WTC11 (cell line): Measurements from ENCODE around the gene PDXP.

ENCODE experiments used
- FOXP1 ChIP-seq: sonication (generic); formaldehyde crosslinking; IDR thresholded peaks from 2 replicates; pipeline ENCODE4 v1.8.0; 2022; ENCODE audit warnings: missing genetic modification reagents, mild to moderate bottlenecking, moderate library complexity, borderline replicate concordance
- GRHL2 ChIP-seq: fragments of 250-450 bp; sonication (Bioruptor Pico); IDR thresholded peaks from 2 replicates; pipeline ENCODE4 v1.8.0; 2022; ENCODE audit warnings: mild to moderate bottlenecking, moderate library complexity; ENCODE audit not compliant: insufficient replicate concordance, severe bottlenecking
- NR1H2 ChIP-seq: sonication (generic); formaldehyde crosslinking; IDR thresholded peaks from 2 replicates; pipeline ENCODE4 v1.9.0; 2021; ENCODE audit warnings: mild to moderate bottlenecking, moderate library complexity, missing genetic modification reagents
- NR2C2 ChIP-seq: sonication (generic); formaldehyde crosslinking; IDR thresholded peaks from 2 replicates; pipeline ENCODE4 v1.8.0; 2022; ENCODE audit warnings: mild to moderate bottlenecking, missing genetic modification reagents
- TEAD4 ChIP-seq: sonication (generic); formaldehyde crosslinking; IDR thresholded peaks from 2 replicates; pipeline ENCODE4 v1.8.0; 2022; ENCODE audit warnings: mild to moderate bottlenecking, missing genetic modification reagents
- ZBTB21 ChIP-seq: sonication (generic); formaldehyde crosslinking; IDR thresholded peaks from 2 replicates; pipeline ENCODE4 v1.8.1; 2023; ENCODE audit warnings: mild to moderate bottlenecking, missing genetic modification reagents, borderline replicate concordance
- TF ChIP-seq, protein P1 (sequence below): fragments of 200-600 bp; IDR thresholded peaks from 2 replicates; pipeline ENCODE4 v1.8.0; 2022; ENCODE audit warnings: antibody characterized with exemption
- TF ChIP-seq, protein P2 (sequence below): sonication (generic); formaldehyde crosslinking; IDR thresholded peaks from 2 replicates; pipeline ENCODE4 v1.8.1; 2022; ENCODE audit warnings: low read depth, mild to moderate bottlenecking, moderate library complexity, missing genetic modification reagents, borderline replicate concordance
- TF ChIP-seq, protein P3 (sequence below): sonication (generic); formaldehyde crosslinking; IDR thresholded peaks from 2 replicates; pipeline ENCODE4 v1.8.0; 2022; ENCODE audit warnings: mild to moderate bottlenecking, missing genetic modification reagents

DNA sequence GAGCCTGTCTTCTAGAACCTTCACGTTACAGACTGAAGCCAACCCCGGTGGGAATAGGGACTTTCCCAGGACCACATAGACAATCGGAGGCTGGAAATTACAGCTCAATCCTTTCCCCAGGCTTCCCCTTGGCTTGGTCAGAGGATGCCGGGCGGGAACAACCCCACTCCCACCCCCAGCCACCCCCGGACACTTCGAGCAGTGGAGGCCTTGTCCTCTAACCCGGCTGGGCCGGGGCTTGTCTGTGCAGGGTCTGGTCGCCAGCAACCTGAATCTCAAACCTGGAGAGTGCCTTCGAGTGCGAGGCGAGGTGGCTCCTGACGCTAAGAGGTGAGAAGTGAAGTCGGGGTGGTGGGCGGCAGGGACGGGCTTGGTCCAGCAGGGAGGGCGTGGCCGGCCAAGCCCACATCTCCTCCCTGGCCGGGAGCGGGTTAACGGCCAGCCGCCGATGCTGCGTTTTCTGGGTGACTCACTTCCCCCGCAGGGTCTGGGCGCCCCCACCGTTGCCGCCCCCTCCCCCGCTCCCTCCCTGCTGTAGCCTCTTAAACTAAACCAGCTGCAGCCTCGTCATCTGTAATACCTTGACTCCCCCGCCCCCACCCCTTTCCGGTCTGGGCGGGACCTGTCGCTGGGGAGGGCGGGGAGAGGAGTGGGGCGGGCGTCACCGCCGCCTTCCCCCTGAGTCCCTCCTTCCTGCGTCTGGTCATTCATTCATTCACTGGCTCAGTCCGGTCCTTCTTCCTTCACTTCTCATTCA, 18.4 kb downstream of the PDXP start:
- TF ChIP-seq GRHL2 (CRISPR knock-in tag) (no peak), ZBTB21 (0 out of 2 replicates have a peak, but pooled peaks have one; percentile 36), TEAD4 (CRISPR knock-in tag) (no peak), NR2C2 (no peak), NR1H2 (CRISPR knock-in tag) (no peak), FOXP1 (CRISPR knock-in tag) (peak; percentile 64; the same call in 1 of the 2 replicates)
- TF ChIP-seq, protein P1, sequence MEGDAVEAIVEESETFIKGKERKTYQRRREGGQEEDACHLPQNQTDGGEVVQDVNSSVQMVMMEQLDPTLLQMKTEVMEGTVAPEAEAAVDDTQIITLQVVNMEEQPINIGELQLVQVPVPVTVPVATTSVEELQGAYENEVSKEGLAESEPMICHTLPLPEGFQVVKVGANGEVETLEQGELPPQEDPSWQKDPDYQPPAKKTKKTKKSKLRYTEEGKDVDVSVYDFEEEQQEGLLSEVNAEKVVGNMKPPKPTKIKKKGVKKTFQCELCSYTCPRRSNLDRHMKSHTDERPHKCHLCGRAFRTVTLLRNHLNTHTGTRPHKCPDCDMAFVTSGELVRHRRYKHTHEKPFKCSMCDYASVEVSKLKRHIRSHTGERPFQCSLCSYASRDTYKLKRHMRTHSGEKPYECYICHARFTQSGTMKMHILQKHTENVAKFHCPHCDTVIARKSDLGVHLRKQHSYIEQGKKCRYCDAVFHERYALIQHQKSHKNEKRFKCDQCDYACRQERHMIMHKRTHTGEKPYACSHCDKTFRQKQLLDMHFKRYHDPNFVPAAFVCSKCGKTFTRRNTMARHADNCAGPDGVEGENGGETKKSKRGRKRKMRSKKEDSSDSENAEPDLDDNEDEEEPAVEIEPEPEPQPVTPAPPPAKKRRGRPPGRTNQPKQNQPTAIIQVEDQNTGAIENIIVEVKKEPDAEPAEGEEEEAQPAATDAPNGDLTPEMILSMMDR: no peak
- TF ChIP-seq, protein P2, sequence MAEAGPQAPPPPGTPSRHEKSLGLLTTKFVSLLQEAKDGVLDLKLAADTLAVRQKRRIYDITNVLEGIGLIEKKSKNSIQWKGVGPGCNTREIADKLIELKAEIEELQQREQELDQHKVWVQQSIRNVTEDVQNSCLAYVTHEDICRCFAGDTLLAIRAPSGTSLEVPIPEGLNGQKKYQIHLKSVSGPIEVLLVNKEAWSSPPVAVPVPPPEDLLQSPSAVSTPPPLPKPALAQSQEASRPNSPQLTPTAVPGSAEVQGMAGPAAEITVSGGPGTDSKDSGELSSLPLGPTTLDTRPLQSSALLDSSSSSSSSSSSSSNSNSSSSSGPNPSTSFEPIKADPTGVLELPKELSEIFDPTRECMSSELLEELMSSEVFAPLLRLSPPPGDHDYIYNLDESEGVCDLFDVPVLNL (CRISPR knock-in tag): no peak
- TF ChIP-seq, protein P3, sequence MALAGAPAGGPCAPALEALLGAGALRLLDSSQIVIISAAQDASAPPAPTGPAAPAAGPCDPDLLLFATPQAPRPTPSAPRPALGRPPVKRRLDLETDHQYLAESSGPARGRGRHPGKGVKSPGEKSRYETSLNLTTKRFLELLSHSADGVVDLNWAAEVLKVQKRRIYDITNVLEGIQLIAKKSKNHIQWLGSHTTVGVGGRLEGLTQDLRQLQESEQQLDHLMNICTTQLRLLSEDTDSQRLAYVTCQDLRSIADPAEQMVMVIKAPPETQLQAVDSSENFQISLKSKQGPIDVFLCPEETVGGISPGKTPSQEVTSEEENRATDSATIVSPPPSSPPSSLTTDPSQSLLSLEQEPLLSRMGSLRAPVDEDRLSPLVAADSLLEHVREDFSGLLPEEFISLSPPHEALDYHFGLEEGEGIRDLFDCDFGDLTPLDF: peak; percentile 53; the same call in 1 of the 2 replicates
